Activated CD4-positive, alpha-beta T cell treated with anti-CD3 and anti-CD28 coated beads, Interleukin-2, amount 50 U/mL, for 48 hours (primary cell): Measurements from ENCODE around the gene PAX5.

ENCODE experiments used
- DNase-seq, 2 experiments: peaks; one replicate each; pipeline ENCODE4 v3.0.0-alpha.2; 2020

Gene PAX5

GRCh38 chr9:36793277-36793676, 240.8 kb downstream of the PAX5 start:
- peak; percentile 4 to 15 for DNase-seq

DNA sequence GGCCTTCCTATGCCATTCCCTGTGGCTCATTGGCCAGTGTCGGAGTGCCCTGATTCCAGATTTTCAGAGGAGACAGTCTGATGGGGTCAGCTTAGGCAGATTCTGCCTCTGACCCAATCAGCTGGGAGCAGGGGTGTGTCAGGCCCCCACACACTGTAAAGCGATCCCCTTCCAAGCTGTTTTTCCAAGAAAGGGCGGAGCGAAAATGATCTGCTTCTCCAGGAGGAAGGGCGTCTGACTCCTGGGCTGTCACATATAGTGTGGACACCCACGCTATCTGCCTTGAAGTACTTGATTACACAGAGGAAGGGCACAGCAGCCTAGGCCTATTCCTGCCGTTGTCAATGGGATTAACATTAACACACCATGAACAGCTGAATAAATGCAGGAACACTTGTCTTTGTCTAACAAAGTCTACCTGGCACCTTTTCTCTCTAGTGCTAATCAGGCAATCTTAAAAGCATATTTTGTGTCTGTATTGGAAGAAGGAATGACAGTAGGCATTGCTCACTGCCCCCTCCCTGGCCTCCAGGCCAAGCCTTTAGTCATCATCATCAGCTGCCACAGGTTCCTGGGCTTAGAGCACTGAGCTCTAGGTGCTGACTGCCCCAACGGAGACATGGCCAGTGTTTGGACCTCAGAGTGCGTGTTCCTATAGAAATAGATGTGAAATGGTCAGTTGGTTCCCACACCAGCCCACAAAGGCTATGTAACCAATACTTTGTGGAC, 242.7 kb downstream of the PAX5 start:
- no peak for DNase-seq

GRCh38 chr9:36789886-36790285, 244.2 kb downstream of the PAX5 start:
- no peak for DNase-seq

- no peak for DNase-seq
These were observed 245.5 kb downstream of the PAX5 start for GRCh38 chr9:36788534-36788933.

GRCh38 chr9:36787709-36788108, 246.4 kb downstream of the PAX5 start:
- no peak for DNase-seq
